Measurements from ENCODE around the gene ATXN10.

ATXN10 gene

GRCh38 chr22:45775569-45776312 is 104.1 kb downstream of the ATXN10 start:
- no peak for DNase-seq (ENCODE audit: insufficient read length, low spot score)
- no peak for FAIRE-seq
- TF ChIP-seq, protein P1, sequence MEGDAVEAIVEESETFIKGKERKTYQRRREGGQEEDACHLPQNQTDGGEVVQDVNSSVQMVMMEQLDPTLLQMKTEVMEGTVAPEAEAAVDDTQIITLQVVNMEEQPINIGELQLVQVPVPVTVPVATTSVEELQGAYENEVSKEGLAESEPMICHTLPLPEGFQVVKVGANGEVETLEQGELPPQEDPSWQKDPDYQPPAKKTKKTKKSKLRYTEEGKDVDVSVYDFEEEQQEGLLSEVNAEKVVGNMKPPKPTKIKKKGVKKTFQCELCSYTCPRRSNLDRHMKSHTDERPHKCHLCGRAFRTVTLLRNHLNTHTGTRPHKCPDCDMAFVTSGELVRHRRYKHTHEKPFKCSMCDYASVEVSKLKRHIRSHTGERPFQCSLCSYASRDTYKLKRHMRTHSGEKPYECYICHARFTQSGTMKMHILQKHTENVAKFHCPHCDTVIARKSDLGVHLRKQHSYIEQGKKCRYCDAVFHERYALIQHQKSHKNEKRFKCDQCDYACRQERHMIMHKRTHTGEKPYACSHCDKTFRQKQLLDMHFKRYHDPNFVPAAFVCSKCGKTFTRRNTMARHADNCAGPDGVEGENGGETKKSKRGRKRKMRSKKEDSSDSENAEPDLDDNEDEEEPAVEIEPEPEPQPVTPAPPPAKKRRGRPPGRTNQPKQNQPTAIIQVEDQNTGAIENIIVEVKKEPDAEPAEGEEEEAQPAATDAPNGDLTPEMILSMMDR (IDR thresholded peaks at IDR 0.05; ENCODE audit: insufficient read depth, missing control alignments): no peak

- no peak for DNase-seq (ENCODE audit: insufficient read length, low spot score)
- TF ChIP-seq, protein P1 (IDR thresholded peaks at IDR 0.05; ENCODE audit: insufficient read depth, missing control alignments): no peak
These were observed 104.6 kb downstream of the ATXN10 start for GRCh38 chr22:45776313-45776585.

GRCh38 chr22:45777046-45777851 is 105.6 kb downstream of the ATXN10 start:
- FAIRE-seq: no peak
- DNase-seq (ENCODE audit: insufficient read length, low spot score): no peak
- TF ChIP-seq, protein P1 (IDR thresholded peaks at IDR 0.05; ENCODE audit: insufficient read depth, missing control alignments): no peak

More at GRCh38 chr22:45776313-45776585, 104.6 kb downstream of the ATXN10 start:
- no peak for FAIRE-seq

DNA sequence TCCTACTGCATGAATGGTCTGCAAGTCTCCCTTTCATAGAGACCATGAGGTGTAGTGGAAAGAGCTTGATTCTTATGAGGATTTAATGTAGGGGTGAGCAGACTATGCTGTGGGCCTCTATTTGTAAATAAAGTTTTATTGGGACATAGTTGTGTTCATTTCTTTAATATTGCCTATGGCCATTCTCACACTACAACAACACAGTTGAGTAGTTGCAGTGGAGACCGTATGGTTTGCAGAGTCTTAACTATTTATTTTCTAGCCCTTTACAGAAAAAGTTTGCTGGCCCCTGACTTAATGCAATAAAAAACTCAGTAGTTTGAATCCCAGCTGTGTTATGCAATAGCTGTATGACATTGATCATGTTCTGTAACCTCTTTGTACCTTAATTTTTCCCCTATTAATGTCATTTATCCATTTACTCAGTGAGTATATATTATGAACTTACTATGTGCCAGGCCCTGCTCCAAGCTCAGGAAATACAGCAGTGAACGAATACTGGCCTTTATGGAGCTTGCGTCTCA is 106.3 kb downstream of the ATXN10 start:
- no peak for DNase-seq (ENCODE audit: insufficient read length, low spot score)
- TF ChIP-seq, protein P1 (IDR thresholded peaks at IDR 0.05; ENCODE audit: insufficient read depth, missing control alignments): no peak
- FAIRE-seq: no peak

DNA sequence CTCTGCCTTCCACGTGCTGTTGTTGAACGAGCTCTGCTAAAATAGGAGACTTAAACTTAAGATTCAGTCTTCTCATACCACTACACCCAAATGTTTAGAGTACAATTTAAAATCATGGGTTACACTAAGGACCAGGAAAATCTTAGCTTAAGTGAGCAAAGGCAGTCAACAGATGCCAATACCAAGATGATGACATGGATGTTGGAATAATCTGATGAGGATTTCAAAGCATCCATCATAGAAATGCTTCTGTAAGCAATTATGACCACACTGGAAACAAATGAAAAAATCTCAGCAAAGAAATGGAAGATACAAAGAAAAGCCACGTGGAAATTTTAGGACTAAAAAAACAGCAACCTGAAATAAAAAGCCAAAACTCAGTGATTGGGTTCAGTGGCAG is 109.8 kb downstream of the ATXN10 start:
- TF ChIP-seq, protein P1 (IDR thresholded peaks at IDR 0.05; ENCODE audit: insufficient read depth, missing control alignments): no peak
- no peak for FAIRE-seq
- DNase-seq (ENCODE audit: insufficient read length, low spot score): no peak

DNA sequence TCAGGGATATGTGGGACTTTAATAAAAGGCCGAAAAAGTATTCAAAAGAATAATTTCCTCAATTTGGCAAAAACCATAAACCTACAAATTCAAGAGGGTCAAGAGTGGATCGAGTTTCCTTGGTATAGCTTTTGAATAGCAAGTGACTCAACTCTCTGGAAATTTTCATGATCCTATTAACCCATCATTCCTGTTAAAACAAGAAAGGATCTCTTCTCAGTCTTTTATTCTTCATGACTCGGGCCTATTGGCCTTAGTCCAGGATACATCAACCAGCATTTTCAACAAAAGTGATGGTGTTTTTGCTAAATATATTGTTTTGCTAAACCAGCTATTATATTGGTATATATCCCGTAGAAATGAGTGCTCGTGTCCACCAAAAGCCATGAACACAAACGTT is 110.3 kb downstream of the ATXN10 start:
- TF ChIP-seq, protein P1 (IDR thresholded peaks at IDR 0.05; ENCODE audit: insufficient read depth, missing control alignments): no peak
- DNase-seq (ENCODE audit: insufficient read length, low spot score) (no peak), FAIRE-seq (no peak)

GRCh38 chr22:45783021-45783420 is 111.4 kb downstream of the ATXN10 start:
- TF ChIP-seq, protein P1 (IDR thresholded peaks at IDR 0.05; ENCODE audit: insufficient read depth, missing control alignments): no peak
- no peak for FAIRE-seq
- no peak for DNase-seq (ENCODE audit: insufficient read length, low spot score)

All from D721Med (cell line).